ACHN (cell line): ENCODE data around the gene EPSTI1.

Source experiments
- DNase-seq: peaks from one replicate; pipeline ENCODE4 v3.0.0-alpha.2; 2015
- in situ Hi-C: cut with HindIII; loops from 2 replicates; pipeline ENCODE4 v1.10.0; 2017; ENCODE audit warnings: low sequenced_read_pairs, low pct_ligation_motif_present, low pct_unique_long_range_greater_than_20kb

Gene EPSTI1

DNA sequence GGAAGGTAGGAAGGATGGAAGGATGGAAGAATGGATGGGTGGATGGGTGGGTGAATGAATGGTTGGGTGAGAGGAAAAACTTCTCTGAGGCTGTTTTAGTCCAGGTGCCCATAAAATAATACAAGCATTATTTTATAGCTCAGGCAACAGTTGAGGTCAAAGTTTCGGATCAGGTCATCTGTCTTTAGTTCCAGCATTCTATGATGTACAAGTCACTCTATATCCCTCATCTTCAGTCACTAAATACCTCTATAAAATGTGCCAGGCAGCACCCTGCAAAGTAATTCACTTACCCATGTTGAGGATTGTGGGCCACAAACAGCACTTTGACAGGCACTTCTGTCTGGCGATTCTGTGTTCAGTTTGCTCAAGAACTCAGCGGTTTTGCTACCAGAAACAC lies 66.0 kb downstream of the EPSTI1 start:
- no peak for DNase-seq
- in situ Hi-C loops: no loop called here

DNA sequence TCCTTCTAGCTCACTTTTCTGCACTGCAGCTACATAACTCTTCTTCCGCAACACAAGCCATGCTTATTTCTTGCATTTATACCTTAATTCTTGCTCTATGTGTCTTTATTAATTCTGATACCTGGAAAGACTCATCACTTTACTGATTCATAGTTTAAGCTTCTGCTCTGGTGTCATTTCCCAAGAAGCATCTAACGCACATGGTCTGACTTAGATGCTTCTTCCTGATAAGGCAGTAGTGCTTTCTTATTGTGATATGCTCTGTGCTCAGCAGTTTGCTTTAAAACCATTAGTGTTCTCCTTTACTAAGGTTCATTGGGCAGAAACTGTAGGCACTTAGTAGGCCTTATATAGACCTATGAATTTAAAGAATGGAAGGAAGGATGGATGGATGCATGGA lies 66.4 kb downstream of the EPSTI1 start:
- in situ Hi-C loops: no loop called here
- no peak for DNase-seq

DNA sequence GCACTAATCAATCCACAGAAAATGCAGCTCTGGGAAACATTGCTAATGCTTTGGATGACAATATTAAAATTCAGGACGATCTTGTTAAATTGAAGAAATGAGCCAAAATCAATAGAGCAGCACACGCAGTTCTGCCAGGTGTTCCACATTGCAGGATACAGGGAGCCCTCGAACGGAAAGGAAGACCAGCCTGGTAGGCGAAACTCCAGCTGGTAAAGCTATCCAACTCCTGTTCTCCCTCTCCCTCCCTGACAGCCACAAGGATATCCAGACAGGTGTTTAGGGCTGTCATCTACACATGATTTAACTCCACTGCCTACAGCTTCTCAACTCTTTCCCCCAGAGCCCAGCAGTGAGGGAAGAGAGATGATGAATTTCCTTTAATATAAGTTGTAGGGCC lies 67.7 kb downstream of the EPSTI1 start:
- in situ Hi-C loops: no loop called here
- no peak for DNase-seq

GRCh38 chr13:42907745-42908144 lies 84.3 kb downstream of the EPSTI1 start:
- in situ Hi-C loops: no loop called here
- DNase-seq: no peak

DNA sequence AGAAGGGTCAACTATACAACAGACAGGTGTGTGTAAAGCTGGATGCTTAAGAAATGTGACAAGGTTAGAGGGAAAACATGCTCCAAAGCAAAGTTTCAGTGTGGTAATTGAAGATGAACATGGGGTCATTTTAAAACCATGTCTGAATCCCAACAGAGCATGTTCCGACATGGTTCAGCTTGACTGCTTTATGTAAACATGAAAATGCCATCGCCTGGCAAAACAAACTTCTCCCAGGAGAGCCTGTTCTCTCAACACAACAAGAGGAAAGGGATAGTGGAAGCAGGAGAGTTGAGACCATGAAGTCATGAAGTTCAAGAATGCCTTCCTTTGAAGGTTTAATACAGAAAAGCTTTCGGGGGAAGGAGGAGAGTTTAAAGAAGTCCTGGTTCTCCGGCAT lies 85.8 kb downstream of the EPSTI1 start:
- in situ Hi-C loops: no loop called here
- DNase-seq: no peak

GRCh38 chr13:42905579-42905978 lies 86.5 kb downstream of the EPSTI1 start:
- in situ Hi-C loops: no loop called here
- DNase-seq: no peak

DNA sequence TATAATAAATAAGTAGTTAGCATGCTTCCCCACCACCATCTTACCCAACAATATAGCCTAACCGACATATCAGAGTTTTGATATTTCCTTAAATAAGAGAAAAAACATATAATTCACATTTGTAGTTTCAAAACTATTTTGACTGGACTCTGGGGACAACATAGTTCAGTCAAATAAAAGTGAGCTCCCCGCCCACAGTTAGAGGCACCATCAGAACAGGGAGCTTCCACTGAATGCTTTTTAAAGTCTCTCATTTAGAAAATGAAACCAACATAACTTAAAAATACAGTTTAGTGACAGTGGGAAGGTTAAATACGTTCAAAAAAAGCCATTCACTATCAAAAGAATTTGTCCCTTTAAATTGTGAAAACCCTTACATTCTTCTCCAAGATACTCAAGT lies 92.8 kb downstream of the EPSTI1 start:
- no peak for DNase-seq
- in situ Hi-C loops: no loop called here

GRCh38 chr13:42895776-42896175 lies 96.3 kb downstream of the EPSTI1 start:
- in situ Hi-C loops: no loop called here
- DNase-seq: no peak

DNA sequence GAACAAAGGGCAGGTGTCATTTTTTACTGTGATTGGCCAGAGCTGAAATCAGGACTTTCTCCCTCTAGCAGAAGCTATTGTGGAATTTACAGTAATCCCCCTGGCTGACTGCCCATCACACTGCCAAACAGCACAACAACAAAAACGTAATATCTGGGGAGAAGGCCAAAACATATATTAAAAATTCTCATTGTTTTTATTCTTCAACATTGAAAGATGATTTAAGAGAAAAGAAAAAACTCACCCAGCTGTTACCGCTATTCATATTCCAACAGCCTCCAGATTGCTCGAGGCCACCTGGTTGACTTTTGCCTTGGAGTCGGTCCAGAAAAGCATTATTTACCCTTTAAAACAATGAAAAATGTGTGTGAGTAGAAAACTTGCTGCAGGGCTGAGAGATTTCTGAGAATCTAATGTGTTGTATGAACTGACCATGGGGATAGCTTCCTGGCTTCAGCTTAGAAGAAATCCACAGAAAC lies 97.2 kb downstream of the EPSTI1 start:
- DNase-seq: no peak
- in situ Hi-C loops: no loop called here

- in situ Hi-C loops: no loop called here
- no peak for DNase-seq
Observed at GRCh38 chr13:42893214-42893671, 98.8 kb downstream of the EPSTI1 start.

- no peak for DNase-seq
- in situ Hi-C loops: no loop called here
Observed at GRCh38 chr13:42892760-42893159, 99.3 kb downstream of the EPSTI1 start.

GRCh38 chr13:42891591-42891990 lies 100.5 kb downstream of the EPSTI1 start:
- in situ Hi-C loops: no loop called here
- DNase-seq: no peak

DNA sequence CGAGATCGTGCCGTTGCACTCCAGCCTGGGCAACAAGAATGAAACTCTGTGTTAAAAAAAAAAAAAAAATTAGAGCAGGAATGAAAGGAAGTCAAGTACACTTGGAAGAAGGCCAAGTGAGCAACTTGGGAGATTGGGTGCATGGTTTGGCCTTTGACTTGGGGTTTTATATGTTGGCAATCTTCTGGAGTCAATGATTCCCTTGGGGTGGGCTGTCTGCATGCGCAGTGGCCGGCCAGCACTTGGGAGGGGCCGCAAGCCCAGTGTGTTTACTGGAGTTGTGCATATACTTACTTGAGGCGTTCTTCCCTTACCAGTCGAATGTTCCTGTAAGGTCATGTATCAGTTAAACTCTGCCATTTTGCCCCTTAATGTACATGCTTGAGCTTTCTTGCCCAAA lies 106.7 kb downstream of the EPSTI1 start:
- in situ Hi-C loops: no loop called here
- DNase-seq: no peak

GRCh38 chr13:42883771-42884467 lies 108.1 kb downstream of the EPSTI1 start:
- DNase-seq: no peak
- in situ Hi-C loops: no loop called here

GRCh38 chr13:42883142-42883541 lies 108.9 kb downstream of the EPSTI1 start:
- in situ Hi-C loops: no loop called here
- no peak for DNase-seq

DNA sequence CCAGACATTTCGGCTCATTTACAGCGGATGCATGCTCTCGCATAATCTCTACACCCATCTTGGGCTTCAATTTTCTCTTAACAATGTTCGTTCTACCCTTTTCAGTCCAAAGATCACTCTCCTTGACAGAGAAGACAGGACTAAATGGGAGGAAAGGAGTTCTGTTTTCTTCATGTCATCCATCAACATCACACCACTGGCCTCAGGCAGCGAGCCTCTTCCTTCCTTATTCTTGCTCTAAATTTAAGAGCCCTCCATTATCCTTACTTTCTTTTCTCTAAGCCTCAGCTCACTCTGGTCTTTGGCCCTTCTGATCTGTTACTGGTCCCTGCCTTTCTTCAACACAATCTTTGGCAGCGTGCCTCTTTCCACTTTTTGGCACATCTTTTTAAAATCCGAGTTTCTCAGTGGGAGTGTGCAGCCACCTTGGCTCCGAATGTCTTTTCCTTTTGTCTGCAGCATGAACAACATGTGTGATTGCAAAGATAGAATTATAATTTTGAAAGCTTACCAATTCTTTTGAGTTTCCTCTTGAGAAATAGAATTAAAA lies 111.9 kb downstream of the EPSTI1 start:
- in situ Hi-C loops: no loop called here

GRCh38 chr13:42878721-42879120 lies 113.3 kb downstream of the EPSTI1 start:
- DNase-seq: no peak
- in situ Hi-C loops: no loop called here

More for the DNA sequence above, 111.9 kb downstream of the EPSTI1 start:
- no peak for DNase-seq

DNA sequence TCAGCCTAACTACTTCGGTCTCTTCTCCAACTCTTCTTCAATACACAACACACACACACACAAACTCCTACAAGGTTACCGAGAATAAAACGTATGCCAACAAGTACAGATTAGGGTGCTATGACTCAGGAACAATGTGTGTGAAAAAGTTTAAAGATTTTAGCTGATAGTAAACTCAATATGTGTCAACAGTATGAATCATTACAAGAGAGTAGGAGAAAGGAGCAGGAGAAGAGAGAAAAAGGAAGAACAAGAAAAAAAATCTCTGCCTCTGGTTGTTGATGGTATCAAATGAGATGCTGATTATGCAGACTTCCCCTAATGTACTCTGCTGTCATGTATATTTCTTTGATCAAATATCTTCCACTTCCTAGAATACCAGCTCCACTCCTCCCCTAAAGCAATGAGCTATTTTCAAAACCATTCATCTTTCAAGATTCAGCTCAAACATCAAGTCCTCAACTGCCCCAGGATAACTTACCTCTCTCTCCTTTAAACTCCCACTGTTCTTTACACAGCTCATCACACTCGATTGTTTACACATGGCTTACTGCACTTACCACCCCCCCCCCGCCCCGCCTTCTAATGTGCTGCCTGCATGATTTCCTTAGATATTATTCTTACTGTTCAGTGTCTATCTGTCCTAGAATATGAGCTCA lies 115.0 kb downstream of the EPSTI1 start:
- no peak for DNase-seq
- in situ Hi-C loops: no loop called here

DNA sequence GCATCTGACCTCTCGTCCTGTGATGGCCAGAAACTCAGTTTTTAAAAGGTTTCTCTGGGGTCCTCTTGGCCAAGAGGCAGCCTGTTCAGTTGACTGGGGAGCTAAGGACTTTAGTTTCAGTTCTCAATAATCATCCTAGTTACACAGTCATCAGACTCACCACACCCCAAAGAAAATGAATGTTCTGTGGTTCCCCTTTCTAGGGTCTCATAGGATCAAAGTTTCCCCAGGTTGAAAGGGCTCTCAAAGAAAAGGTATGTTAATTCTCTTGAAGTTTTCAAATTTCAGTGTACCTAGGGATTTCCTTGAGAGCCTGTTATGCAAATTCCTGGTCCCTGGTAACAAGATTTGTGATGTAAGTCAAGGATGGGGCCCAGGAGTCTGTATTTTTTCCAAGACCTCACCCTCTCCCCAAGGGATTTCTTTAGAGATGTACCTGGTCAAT lies 115.7 kb downstream of the EPSTI1 start:
- no peak for DNase-seq
- in situ Hi-C loops: no loop called here
